C4-2B (cell line): ENCODE data around the gene RTN1.

Experiments
- ZFX ChIP-seq: fragments of 450-650 bp; IDR thresholded peaks from 2 replicates; pipeline ENCODE4 v1.6.1; 2017
- TF ChIP-seq, protein P1 (sequence below): fragments of 450-650 bp; conservative IDR thresholded peaks from 2 replicates; pipeline ENCODE4 v1.5.1; 2017; ENCODE audit warnings: mild to moderate bottlenecking

- TF ChIP-seq, protein P1, sequence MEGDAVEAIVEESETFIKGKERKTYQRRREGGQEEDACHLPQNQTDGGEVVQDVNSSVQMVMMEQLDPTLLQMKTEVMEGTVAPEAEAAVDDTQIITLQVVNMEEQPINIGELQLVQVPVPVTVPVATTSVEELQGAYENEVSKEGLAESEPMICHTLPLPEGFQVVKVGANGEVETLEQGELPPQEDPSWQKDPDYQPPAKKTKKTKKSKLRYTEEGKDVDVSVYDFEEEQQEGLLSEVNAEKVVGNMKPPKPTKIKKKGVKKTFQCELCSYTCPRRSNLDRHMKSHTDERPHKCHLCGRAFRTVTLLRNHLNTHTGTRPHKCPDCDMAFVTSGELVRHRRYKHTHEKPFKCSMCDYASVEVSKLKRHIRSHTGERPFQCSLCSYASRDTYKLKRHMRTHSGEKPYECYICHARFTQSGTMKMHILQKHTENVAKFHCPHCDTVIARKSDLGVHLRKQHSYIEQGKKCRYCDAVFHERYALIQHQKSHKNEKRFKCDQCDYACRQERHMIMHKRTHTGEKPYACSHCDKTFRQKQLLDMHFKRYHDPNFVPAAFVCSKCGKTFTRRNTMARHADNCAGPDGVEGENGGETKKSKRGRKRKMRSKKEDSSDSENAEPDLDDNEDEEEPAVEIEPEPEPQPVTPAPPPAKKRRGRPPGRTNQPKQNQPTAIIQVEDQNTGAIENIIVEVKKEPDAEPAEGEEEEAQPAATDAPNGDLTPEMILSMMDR, result no peak
- TF ChIP-seq ZFX, result no peak
These were observed 18.2 kb downstream of the RTN1 start for GRCh38 chr14:59852350-59852749.
